GM06990 (cell line): ENCODE measurements around the gene SNAP47.

ENCODE experiments used
- DNase-seq: peaks from one replicate; pipeline ENCODE4 v3.0.0-alpha.2; 2011; ENCODE audit not compliant: insufficient read length; ENCODE audit errors: extremely low read depth
- H3K27me3 ChIP-seq: replicated peaks from 2 replicates; pipeline ENCODE4 v1.6.0; 2011; ENCODE audit warnings: low read length; ENCODE audit not compliant: control insufficient read depth, insufficient read depth
- H3K36me3 ChIP-seq: 2 replicates; pipeline ENCODE4 v1.5.1; 2011; ENCODE audit warnings: low read length; ENCODE audit not compliant: control insufficient read depth, insufficient read depth
- H3K4me3 ChIP-seq: replicated peaks from 2 replicates; pipeline ENCODE4 v1.5.1; 2011; ENCODE audit warnings: low read depth, mild to moderate bottlenecking, control low read depth, low read length
- TF ChIP-seq, protein P1 (sequence below): IDR thresholded peaks from 2 replicates; pipeline ENCODE4 v1.5.1; 2011; ENCODE audit warnings: low read length, control low read depth, mild to moderate bottlenecking, inconsistent platforms; ENCODE audit not compliant: insufficient read depth, poor library complexity, severe bottlenecking

The SNAP47 gene

DNA sequence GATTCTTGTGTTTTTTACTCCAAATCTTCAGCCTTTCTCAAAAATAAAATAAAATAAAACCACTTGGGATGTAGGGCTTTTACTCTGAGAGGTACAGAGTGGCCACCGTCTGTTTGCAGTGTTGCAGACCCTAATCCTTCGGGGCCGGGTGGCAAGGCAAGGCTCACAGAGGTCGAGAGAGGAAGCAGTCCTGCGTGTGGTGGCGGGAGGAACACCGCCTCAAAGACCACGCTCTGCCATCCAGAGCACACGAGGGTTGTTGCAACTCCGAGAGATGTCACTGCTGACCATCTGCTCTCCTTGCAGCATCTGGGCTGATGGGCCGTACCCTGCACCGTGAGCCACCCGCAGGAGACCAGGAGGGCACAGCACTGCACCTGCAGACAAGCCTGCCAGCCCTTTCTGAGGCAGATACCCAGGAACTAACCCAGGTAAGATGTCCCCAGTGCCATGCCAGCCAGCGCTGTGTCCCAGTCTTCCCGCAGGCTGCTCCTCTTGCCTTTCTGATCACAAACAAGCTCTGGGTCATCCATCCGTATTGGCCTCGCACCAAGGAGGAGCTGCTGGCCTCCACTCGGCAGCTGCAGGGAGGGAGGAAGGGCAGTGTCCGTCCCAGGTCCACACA is 31.5 kb downstream of the SNAP47 start:
- no peak overlapping the region for H3K4me3 ChIP-seq
- H3K36me3 ChIP-seq = peaks cover 38% of the 10 kb centered on the region
- H3K27me3 ChIP-seq = no peaks in the 10 kb centered on the region
- DNase-seq = no peak
- TF ChIP-seq, protein P1, sequence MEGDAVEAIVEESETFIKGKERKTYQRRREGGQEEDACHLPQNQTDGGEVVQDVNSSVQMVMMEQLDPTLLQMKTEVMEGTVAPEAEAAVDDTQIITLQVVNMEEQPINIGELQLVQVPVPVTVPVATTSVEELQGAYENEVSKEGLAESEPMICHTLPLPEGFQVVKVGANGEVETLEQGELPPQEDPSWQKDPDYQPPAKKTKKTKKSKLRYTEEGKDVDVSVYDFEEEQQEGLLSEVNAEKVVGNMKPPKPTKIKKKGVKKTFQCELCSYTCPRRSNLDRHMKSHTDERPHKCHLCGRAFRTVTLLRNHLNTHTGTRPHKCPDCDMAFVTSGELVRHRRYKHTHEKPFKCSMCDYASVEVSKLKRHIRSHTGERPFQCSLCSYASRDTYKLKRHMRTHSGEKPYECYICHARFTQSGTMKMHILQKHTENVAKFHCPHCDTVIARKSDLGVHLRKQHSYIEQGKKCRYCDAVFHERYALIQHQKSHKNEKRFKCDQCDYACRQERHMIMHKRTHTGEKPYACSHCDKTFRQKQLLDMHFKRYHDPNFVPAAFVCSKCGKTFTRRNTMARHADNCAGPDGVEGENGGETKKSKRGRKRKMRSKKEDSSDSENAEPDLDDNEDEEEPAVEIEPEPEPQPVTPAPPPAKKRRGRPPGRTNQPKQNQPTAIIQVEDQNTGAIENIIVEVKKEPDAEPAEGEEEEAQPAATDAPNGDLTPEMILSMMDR = no peak

DNA sequence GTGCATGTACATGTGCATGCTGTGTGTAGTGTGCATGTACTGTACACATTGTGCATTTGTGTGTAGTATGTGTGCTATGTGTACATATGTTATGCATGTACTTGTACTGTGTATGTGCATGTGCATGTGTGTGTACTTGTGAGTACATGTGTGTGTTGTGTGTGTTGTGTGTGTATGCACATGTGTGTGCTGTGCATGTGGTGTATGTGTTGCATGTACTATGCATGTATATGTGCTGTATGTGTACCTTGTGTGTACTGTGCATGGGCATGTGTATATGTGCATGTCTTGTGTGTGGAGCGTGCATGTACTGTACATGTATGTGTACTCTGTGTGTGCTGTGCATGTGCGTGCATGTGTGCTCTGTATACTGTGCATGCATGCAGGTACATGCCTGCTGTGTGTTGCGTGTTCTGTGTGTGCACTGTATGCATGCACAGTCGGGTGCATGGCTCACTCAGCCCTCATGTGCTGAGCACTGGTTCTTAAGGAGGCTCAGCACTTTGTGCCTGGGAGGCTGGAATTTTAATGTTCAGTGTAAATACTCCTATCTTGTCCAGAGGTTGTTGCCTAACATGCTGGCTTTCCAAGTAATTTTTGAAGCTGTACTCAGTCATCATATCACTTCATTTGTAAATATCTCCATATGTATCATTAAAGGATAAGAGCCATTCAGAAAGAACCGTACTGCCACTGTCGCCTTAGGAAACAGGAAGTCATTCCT is 32.3 kb downstream of the SNAP47 start:
- TF ChIP-seq, protein P1 = no peak
- DNase-seq = no peak
- Histone ChIP-seq H3K27me3 (no peaks in the 10 kb centered on the region), H3K4me3 (no peak overlapping the region), H3K36me3 (peaks cover 32% of the 10 kb centered on the region)

DNA sequence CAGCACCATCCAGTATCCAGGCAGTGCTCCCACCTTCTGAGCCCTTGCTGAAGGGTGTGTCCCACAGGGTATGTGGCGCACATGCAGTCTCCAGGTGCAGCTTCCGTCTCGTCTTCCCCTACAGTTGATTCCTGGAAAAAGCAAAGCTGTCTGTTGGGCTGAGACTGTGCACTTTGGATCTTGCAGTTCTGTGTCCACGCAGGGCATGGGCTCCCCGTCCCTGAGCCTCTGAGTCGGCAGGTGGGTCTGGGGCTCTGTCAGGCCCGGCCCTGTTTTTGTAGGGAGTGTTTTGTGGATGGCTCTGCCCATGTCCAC is 32.8 kb downstream of the SNAP47 start:
- no peak overlapping the region for H3K4me3 ChIP-seq
- H3K36me3 ChIP-seq = peaks cover 32% of the 10 kb centered on the region
- DNase-seq = no peak
- TF ChIP-seq, protein P1 = no peak
- H3K27me3 ChIP-seq = no peaks in the 10 kb centered on the region

DNA sequence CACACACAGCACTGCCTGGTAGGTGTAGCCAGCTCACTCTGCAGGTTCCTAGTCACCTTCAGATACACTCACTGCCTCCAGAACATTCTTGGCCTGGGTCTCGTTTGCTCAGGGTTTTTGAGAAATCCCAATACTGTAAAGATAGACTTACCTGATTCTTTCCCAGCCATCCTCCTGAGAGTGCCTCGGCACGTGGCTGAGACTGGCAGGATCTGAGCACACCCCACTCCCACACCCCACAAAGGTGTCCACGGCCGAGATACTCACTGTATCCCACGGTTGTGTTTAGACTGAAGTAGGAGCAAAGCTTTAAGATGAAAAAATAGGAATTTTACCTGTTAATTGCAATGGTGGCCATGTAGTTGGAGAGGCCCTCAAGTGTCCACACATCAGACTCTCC is 33.4 kb downstream of the SNAP47 start:
- TF ChIP-seq, protein P1 = no peak
- Histone ChIP-seq H3K36me3 (peaks cover 27% of the 10 kb centered on the region), H3K27me3 (no peaks in the 10 kb centered on the region), H3K4me3 (no peak overlapping the region)
- DNase-seq = no peak

DNA sequence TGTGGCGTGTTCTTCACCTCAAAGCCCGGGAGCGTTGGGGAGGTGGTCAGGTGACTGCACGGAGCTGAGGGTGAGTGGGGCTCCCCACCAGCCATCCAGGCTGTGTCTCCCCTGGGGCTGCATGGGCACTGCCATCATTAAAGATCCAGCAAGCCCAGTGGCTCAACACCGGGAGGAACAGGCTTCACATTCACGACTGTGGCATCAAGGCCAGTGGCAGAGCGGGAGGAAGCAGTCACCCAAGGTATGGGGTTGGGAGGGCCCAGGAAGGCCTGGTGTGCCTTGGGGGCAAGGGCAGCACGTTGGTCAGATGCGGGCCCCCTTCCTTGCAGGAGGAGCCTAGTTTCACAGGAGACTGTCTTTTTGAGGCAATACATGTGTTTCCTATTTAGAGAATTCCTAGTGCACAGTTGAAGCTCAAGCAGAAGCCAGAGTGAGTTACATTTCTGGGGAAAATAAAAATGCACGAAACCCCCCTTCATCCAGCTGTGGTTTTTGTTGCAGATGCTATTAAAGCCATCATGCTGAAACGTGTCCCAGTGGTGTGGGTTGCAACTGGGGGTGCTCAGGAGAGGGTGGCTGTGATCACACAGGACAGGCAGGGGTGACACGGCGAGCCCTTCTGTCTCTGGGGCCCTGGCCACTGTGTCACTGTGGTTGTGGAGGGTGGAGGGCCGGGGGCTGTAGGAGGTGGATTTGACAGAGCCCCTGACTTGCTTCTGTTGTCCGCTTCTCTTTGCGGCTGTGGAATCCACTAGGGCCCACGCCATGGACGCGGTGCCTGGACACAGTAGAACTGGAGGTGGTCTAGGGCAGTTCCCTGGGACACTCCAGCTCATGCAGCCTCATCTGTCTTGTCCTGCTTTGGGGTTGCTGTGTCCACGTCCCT is 34.1 kb downstream of the SNAP47 start:
- TF ChIP-seq, protein P1 = no peak

More for the DNA sequence above, 34.1 kb downstream of the SNAP47 start:
- Histone ChIP-seq H3K4me3 (no peak overlapping the region), H3K36me3 (peaks cover 23% of the 10 kb centered on the region), H3K27me3 (no peaks in the 10 kb centered on the region)
- no peak for DNase-seq
